Liver (tissue), 9 donors: ENCODE results near the gene LY6G6C. TPM values are rescaled to one million over a fixed set of nuclear protein-coding genes. Genes with fewer than 3 reads are reported as not detected.

Experiments used
- DNase-seq: peaks from one replicate; pipeline ENCODE4 v3.0.0-alpha.2; 2017; ENCODE audit warnings: low spot score
- H3K27ac ChIP-seq, 2 donors: one replicate each; pipeline ENCODE4 v1.7.0; 2013; ENCODE audit warnings: inconsistent platforms in 2 of 2, low read length in 2 of 2, control low read depth in 1 of 2, low read depth in 1 of 2, mild to moderate bottlenecking in 1 of 2
- H3K27me3 ChIP-seq, 4 donors: one replicate each; pipeline versions ENCODE4 v1.6.1 to v1.7.0; 2013; ENCODE audit warnings: low read length in 3 of 4, inconsistent platforms in 1 of 4, mild to moderate bottlenecking in 1 of 4, moderate library complexity in 1 of 4; ENCODE audit not compliant: control insufficient read depth in 4 of 4, insufficient read depth in 4 of 4
- H3K36me3 ChIP-seq, 4 donors: one replicate each; pipeline versions ENCODE4 v1.6.1 to v1.7.0; 2013; ENCODE audit warnings: low read length in 3 of 4, mild to moderate bottlenecking in 3 of 4, low read depth in 1 of 4, moderate library complexity in 1 of 4; ENCODE audit not compliant: control insufficient read depth in 4 of 4, insufficient read depth in 3 of 4
- H3K4me1 ChIP-seq, 4 donors: one replicate each; pipeline versions ENCODE4 v1.6.1 to v1.7.0; 2013; ENCODE audit warnings: low read length in 3 of 4, mild to moderate bottlenecking in 3 of 4, moderate library complexity in 1 of 4; ENCODE audit not compliant: control insufficient read depth in 4 of 4, insufficient read depth in 4 of 4
- H3K4me3 ChIP-seq, 3 donors: one replicate each; pipeline versions ENCODE4 v1.6.1 to v1.7.0; 2013; ENCODE audit warnings: low read length in 3 of 3, control low read depth in 1 of 3, low read depth in 1 of 3, mild to moderate bottlenecking in 1 of 3
- H3K9ac ChIP-seq, 2 donors: one replicate each; pipeline ENCODE4 v1.7.0; 2013; ENCODE audit warnings: low read length in 2 of 2, mild to moderate bottlenecking in 2 of 2, moderate library complexity in 2 of 2, control low read depth in 1 of 2, low read depth in 1 of 2
- H3K9me3 ChIP-seq, 4 donors: one replicate each; pipeline versions ENCODE4 v1.6.1 to v1.7.0; 2013; ENCODE audit warnings: low read length in 3 of 4; ENCODE audit not compliant: control insufficient read depth in 4 of 4
- ATF3 ChIP-seq: IDR thresholded peaks from 2 replicates; pipeline ENCODE4 v1.6.1; 2016; ENCODE audit warnings: antibody characterized with exemption
- EGR1 ChIP-seq, 2 donors: IDR thresholded peaks; 2 replicates each; pipeline ENCODE4 v1.6.1; 2016 to 2018; ENCODE audit warnings: antibody characterized with exemption in 2 of 2, low read depth in 2 of 2
- FOXA1 ChIP-seq: IDR thresholded peaks from 2 replicates; pipeline ENCODE4 v1.6.1; 2016; ENCODE audit warnings: antibody characterized with exemption
- FOXA2 ChIP-seq: IDR thresholded peaks from 2 replicates; pipeline ENCODE4 v1.6.1; 2016; ENCODE audit warnings: antibody characterized with exemption
- GABPA ChIP-seq, 2 donors: IDR thresholded peaks in 1 of 2; conservative IDR thresholded peaks in 1 of 2; 2 replicates each; pipeline ENCODE4 v1.6.1; 2016; ENCODE audit warnings: antibody characterized with exemption in 2 of 2, mild to moderate bottlenecking in 1 of 2, moderate library complexity in 1 of 2
- HNF4A ChIP-seq, 2 donors: conservative IDR thresholded peaks; 2 replicates each; pipeline ENCODE4 v1.6.1; 2016; ENCODE audit warnings: antibody characterized with exemption in 2 of 2, mild to moderate bottlenecking in 2 of 2
- HNF4G ChIP-seq: IDR thresholded peaks from 2 replicates; pipeline ENCODE4 v1.6.1; 2016; ENCODE audit warnings: antibody characterized with exemption
- JUND ChIP-seq, 2 donors: IDR thresholded peaks; 2 replicates each; pipeline ENCODE4 v1.6.1; 2016; ENCODE audit warnings: antibody characterized with exemption in 2 of 2
- NR2F2 ChIP-seq: IDR thresholded peaks from 2 replicates; pipeline ENCODE4 v1.6.1; 2016; ENCODE audit warnings: antibody characterized with exemption
- RAD21 ChIP-seq, 2 donors: IDR thresholded peaks; 2 replicates each; pipeline ENCODE4 v1.6.1; 2016; ENCODE audit warnings: antibody characterized with exemption in 2 of 2, mild to moderate bottlenecking in 2 of 2
- RXRA ChIP-seq, 2 donors: IDR thresholded peaks; 2 replicates each; pipeline ENCODE4 v1.6.1; 2017 to 2018; ENCODE audit warnings: antibody characterized with exemption in 2 of 2, mild to moderate bottlenecking in 1 of 2
- SP1 ChIP-seq: IDR thresholded peaks from 2 replicates; pipeline ENCODE4 v1.6.1; 2018; ENCODE audit warnings: antibody characterized with exemption, mild to moderate bottlenecking
- TAF1 ChIP-seq: conservative IDR thresholded peaks from 2 replicates; pipeline ENCODE4 v1.6.1; 2016; ENCODE audit warnings: antibody characterized with exemption, mild to moderate bottlenecking
- YY1 ChIP-seq: IDR thresholded peaks from 2 replicates; pipeline ENCODE4 v1.6.1; 2016; ENCODE audit warnings: antibody characterized with exemption, mild to moderate bottlenecking
- WGBS: extraction: QIAGEN DNeasy Blood & Tissue Kit; methylation state at CpG from one replicate; pipeline ENCODE4 v1.1.7; 2013; 5-methylcytosine and 5-hydroxymethylcytosine counted together
- polyA plus RNA-seq, 2 donors: library from polyadenylated mRNA; stranded (reverse) in 1 of 2; unstranded in 1 of 2; fragments of 200-250 nt in 1 of 2; fragments of >200 nt in 1 of 2; fragmentation: Nextera tagmentation in 1 of 2; extraction: Ambion mirVana in 1 of 2; gene quantifications; one replicate each; pipeline versions ENCODE4 v1.2.1 to v1.2.3, GENCODE V29; 2013 to 2015
- total RNA-seq, 2 donors: library from RNA; depleted of rRNA; stranded (reverse); fragments of >200 nt; gene quantifications; one replicate each; pipeline ENCODE4 v1.2.3, GENCODE V29; 2014
- TF ChIP-seq, protein P1 (sequence below): IDR thresholded peaks from 2 replicates; pipeline ENCODE4 v1.6.1; 2016; ENCODE audit warnings: antibody characterized with exemption
- TF ChIP-seq, protein P2 (sequence below): fragments of 150-350 bp; IDR thresholded peaks from 2 replicates; pipeline ENCODE4 v1.5.1; 2017; ENCODE audit warnings: improper control_type of control experiment, low read depth, low read length; ENCODE audit not compliant: missing input control
- TF ChIP-seq, protein P3 (sequence below): IDR thresholded peaks from 2 replicates; pipeline ENCODE4 v1.6.1; 2016; ENCODE audit warnings: antibody characterized with exemption
- TF ChIP-seq, protein P4 (sequence below): IDR thresholded peaks from 2 replicates; pipeline ENCODE4 v1.6.1; 2016; ENCODE audit warnings: antibody characterized with exemption, mild to moderate bottlenecking
- donor health status: healthy.
- donor health status: healthy.
- donor health status: healthy.
- donor health status: healthy.
- donor health status: healthy.

Gene LY6G6C
- total and polyA plus RNA-seq, 4 donors: not detected

DNA sequence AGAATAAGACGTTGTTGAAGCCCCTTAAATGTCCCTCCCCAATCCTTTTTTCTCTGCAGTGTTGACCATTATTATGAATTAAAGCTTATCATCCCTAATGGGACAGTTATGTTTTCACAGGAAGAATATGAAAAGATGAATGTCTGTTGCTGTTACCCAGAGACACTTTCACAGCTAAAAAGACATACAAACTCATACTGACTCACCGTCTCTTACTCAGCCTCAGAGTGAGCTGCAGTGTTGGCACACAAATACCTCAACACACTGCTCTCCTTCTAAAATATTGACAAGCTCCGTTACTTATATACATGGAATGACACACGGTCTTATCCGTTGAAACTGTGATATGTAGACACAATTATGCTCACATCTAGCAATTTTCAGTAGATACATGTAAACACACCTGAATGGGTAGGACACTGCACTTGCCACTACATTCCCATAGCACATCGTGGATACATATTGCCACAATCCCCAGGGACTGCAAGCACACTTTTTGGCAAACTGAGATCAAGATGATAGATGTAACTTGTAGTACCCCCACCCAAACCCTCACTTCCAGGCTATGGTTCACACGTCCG, 31.3 kb upstream of the LY6G6C start:
- no peaks in the 10 kb centered on the region for H3K27me3 ChIP-seq
- TF ChIP-seq JUND (IDR thresholded peaks at IDR 0.05) (no peak), TAF1 (no peak), RAD21 (IDR thresholded peaks at IDR 0.05) (no peak), FOXA1 (no peak), GABPA (IDR thresholded peaks at IDR 0.05 in 1 of 2, conservative IDR thresholded peaks at IDR 0.05 in 1 of 2) (no peak), EGR1 (IDR thresholded peaks at IDR 0.05; ENCODE audit: low read depth in 2 of 2) (no peak), FOXA2 (no peak), HNF4A (conservative IDR thresholded peaks at IDR 0.05) (no peak)
- TF ChIP-seq, protein P1, sequence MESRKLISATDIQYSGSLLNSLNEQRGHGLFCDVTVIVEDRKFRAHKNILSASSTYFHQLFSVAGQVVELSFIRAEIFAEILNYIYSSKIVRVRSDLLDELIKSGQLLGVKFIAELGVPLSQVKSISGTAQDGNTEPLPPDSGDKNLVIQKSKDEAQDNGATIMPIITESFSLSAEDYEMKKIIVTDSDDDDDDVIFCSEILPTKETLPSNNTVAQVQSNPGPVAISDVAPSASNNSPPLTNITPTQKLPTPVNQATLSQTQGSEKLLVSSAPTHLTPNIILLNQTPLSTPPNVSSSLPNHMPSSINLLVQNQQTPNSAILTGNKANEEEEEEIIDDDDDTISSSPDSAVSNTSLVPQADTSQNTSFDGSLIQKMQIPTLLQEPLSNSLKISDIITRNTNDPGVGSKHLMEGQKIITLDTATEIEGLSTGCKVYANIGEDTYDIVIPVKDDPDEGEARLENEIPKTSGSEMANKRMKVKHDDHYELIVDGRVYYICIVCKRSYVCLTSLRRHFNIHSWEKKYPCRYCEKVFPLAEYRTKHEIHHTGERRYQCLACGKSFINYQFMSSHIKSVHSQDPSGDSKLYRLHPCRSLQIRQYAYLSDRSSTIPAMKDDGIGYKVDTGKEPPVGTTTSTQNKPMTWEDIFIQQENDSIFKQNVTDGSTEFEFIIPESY: no peak
- TF ChIP-seq, protein P2, sequence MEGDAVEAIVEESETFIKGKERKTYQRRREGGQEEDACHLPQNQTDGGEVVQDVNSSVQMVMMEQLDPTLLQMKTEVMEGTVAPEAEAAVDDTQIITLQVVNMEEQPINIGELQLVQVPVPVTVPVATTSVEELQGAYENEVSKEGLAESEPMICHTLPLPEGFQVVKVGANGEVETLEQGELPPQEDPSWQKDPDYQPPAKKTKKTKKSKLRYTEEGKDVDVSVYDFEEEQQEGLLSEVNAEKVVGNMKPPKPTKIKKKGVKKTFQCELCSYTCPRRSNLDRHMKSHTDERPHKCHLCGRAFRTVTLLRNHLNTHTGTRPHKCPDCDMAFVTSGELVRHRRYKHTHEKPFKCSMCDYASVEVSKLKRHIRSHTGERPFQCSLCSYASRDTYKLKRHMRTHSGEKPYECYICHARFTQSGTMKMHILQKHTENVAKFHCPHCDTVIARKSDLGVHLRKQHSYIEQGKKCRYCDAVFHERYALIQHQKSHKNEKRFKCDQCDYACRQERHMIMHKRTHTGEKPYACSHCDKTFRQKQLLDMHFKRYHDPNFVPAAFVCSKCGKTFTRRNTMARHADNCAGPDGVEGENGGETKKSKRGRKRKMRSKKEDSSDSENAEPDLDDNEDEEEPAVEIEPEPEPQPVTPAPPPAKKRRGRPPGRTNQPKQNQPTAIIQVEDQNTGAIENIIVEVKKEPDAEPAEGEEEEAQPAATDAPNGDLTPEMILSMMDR: no peak
- WGBS: 81% methylated on average over 8 of the region's 8 CpGs
- no peaks in the 10 kb centered on the region for H3K9me3 ChIP-seq
- H3K9ac ChIP-seq: no peak overlapping the region
- H3K27ac ChIP-seq: no peak overlapping the region
- no peak overlapping the region for H3K4me3 ChIP-seq
- DNase-seq: no peak
- no peaks in the 10 kb centered on the region for H3K4me1 ChIP-seq
- H3K36me3 ChIP-seq: no peaks in the 10 kb centered on the region

GRCh38 chr6:31750411-31751022, 29.0 kb upstream of the LY6G6C start:
- WGBS: 91% methylated on average over 7 of the region's 7 CpGs
- DNase-seq: no peak
- Histone ChIP-seq H3K9me3 (no peaks in the 10 kb centered on the region), H3K9ac (no peak overlapping the region), H3K36me3 (no peaks in the 10 kb centered on the region), H3K4me3 (no peak overlapping the region), H3K27ac (no peak overlapping the region), H3K4me1 (no peaks in the 10 kb centered on the region), H3K27me3 (no peaks in the 10 kb centered on the region)
- no peak for TF ChIP-seq HNF4G
- TF ChIP-seq, protein P3, sequence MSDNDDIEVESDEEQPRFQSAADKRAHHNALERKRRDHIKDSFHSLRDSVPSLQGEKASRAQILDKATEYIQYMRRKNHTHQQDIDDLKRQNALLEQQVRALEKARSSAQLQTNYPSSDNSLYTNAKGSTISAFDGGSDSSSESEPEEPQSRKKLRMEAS: no peak
- TF ChIP-seq SP1: no peak
- TF ChIP-seq, protein P1: no peak
- no peak for TF ChIP-seq TAF1
- no peak for TF ChIP-seq HNF4A (conservative IDR thresholded peaks at IDR 0.05)
- TF ChIP-seq GABPA (IDR thresholded peaks at IDR 0.05 in 1 of 2, conservative IDR thresholded peaks at IDR 0.05 in 1 of 2): no peak
- no peak for TF ChIP-seq RAD21 (IDR thresholded peaks at IDR 0.05)
- TF ChIP-seq EGR1 (IDR thresholded peaks at IDR 0.05; ENCODE audit: low read depth in 2 of 2): no peak
- TF ChIP-seq, protein P2: no peak
- TF ChIP-seq RXRA (IDR thresholded peaks at IDR 0.05): no peak
- TF ChIP-seq FOXA2: no peak
- TF ChIP-seq, protein P4, sequence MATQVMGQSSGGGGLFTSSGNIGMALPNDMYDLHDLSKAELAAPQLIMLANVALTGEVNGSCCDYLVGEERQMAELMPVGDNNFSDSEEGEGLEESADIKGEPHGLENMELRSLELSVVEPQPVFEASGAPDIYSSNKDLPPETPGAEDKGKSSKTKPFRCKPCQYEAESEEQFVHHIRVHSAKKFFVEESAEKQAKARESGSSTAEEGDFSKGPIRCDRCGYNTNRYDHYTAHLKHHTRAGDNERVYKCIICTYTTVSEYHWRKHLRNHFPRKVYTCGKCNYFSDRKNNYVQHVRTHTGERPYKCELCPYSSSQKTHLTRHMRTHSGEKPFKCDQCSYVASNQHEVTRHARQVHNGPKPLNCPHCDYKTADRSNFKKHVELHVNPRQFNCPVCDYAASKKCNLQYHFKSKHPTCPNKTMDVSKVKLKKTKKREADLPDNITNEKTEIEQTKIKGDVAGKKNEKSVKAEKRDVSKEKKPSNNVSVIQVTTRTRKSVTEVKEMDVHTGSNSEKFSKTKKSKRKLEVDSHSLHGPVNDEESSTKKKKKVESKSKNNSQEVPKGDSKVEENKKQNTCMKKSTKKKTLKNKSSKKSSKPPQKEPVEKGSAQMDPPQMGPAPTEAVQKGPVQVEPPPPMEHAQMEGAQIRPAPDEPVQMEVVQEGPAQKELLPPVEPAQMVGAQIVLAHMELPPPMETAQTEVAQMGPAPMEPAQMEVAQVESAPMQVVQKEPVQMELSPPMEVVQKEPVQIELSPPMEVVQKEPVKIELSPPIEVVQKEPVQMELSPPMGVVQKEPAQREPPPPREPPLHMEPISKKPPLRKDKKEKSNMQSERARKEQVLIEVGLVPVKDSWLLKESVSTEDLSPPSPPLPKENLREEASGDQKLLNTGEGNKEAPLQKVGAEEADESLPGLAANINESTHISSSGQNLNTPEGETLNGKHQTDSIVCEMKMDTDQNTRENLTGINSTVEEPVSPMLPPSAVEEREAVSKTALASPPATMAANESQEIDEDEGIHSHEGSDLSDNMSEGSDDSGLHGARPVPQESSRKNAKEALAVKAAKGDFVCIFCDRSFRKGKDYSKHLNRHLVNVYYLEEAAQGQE: no peak
- no peak for TF ChIP-seq YY1
- TF ChIP-seq NR2F2: no peak
- TF ChIP-seq ATF3: no peak
